ENCODE data around the gene FNIP1. TPM values are rescaled to one million over a fixed set of nuclear protein-coding genes. Genes with fewer than 3 reads are reported as not detected.

The FNIP1 gene
- total RNA-seq, 1 donor from 2014 or later: 28.5 TPM

GRCh38 chr5:131633830-131634229 is 163.0 kb downstream of the FNIP1 start:
- H3K4me1 ChIP-seq (ENCODE audit: insufficient read depth, low read length): peaks cover 12% of the 10 kb centered on the region
- no peak for FAIRE-seq
- no peaks in the 10 kb centered on the region for H3K9me3 ChIP-seq (ENCODE audit: insufficient read depth, low read depth, low read length)
- peaks cover 4% of the 10 kb centered on the region for H3K36me3 Mint-ChIP-seq (ENCODE audit: low read depth, unreplicated experiment)
- H3K36me3 ChIP-seq (ENCODE audit: insufficient read depth, low read length): no peaks in the 10 kb centered on the region
- peak overlapping the region; percentile 97 for H3K9ac ChIP-seq (ENCODE audit: low read length)
- peak overlapping the region; percentile 99 for H3K4me3 Mint-ChIP-seq (ENCODE audit: unreplicated experiment)
- peak overlapping the region; percentile 97 for H3K4me3 ChIP-seq (ENCODE audit: insufficient read depth, low read depth, low read length)
- H4K20me1 ChIP-seq (ENCODE audit: insufficient read depth, low read length): peaks cover 24% of the 10 kb centered on the region
- TF ChIP-seq EZH2 (IDR thresholded peaks at IDR 0.05; ENCODE audit: insufficient read depth, low read length): no peak
- no peak for TF ChIP-seq CTCF (IDR thresholded peaks at IDR 0.05; ENCODE audit: insufficient read depth, low read depth, low read length)
- H3K4me2 ChIP-seq (ENCODE audit: low read length): peak overlapping the region; percentile 94
- no peak for DNase-seq (ENCODE audit: low read depth)
- H3K4me1 Mint-ChIP-seq (ENCODE audit: low read depth, unreplicated experiment): peaks cover 10% of the 10 kb centered on the region
- no peaks in the 10 kb centered on the region for H3K9me3 Mint-ChIP-seq (ENCODE audit: unreplicated experiment)
- no peaks in the 10 kb centered on the region for H3K27me3 ChIP-seq (ENCODE audit: insufficient read depth, low read length)
- H3K27ac ChIP-seq (ENCODE audit: low read depth, low read length): no peak overlapping the region
- peak overlapping the region; percentile 99 for H3K27ac Mint-ChIP-seq (ENCODE audit: unreplicated experiment)
- H3K79me2 ChIP-seq (ENCODE audit: insufficient read depth, low read length): peaks cover 59% of the 10 kb centered on the region
- no peak overlapping the region for H2AFZ ChIP-seq (ENCODE audit: low read depth, low read length)
- no peaks in the 10 kb centered on the region for H3K27me3 Mint-ChIP-seq (ENCODE audit: low read depth, unreplicated experiment)

- Mint-ChIP-seq H3K9me3 (ENCODE audit: unreplicated experiment) (no peaks in the 10 kb centered on the region), H3K4me3 (ENCODE audit: unreplicated experiment) (no peak overlapping the region), H3K27ac (ENCODE audit: unreplicated experiment) (no peak overlapping the region), H3K36me3 (ENCODE audit: low read depth, unreplicated experiment) (peaks cover 5% of the 10 kb centered on the region), H3K4me1 (ENCODE audit: low read depth, unreplicated experiment) (peaks cover 16% of the 10 kb centered on the region), H3K27me3 (ENCODE audit: low read depth, unreplicated experiment) (no peaks in the 10 kb centered on the region)
- Histone ChIP-seq H3K27ac (ENCODE audit: low read depth, low read length) (no peak overlapping the region), H3K9me3 (ENCODE audit: insufficient read depth, low read depth, low read length) (no peaks in the 10 kb centered on the region), H3K79me2 (ENCODE audit: insufficient read depth, low read length) (peaks cover 88% of the 10 kb centered on the region), H3K4me1 (ENCODE audit: insufficient read depth, low read length) (peaks cover 6% of the 10 kb centered on the region), H3K9ac (ENCODE audit: low read length) (no peak overlapping the region), H4K20me1 (ENCODE audit: insufficient read depth, low read length) (peaks cover 24% of the 10 kb centered on the region), H3K4me2 (ENCODE audit: low read length) (no peak overlapping the region), H2AFZ (ENCODE audit: low read depth, low read length) (no peak overlapping the region), H3K27me3 (ENCODE audit: insufficient read depth, low read length) (no peaks in the 10 kb centered on the region), H3K36me3 (ENCODE audit: insufficient read depth, low read length) (no peaks in the 10 kb centered on the region), H3K4me3 (ENCODE audit: insufficient read depth, low read depth, low read length) (no peak overlapping the region)
- FAIRE-seq: no peak
- no peak for DNase-seq (ENCODE audit: low read depth)
- no peak for TF ChIP-seq EZH2 (IDR thresholded peaks at IDR 0.05; ENCODE audit: insufficient read depth, low read length)
- TF ChIP-seq CTCF (IDR thresholded peaks at IDR 0.05; ENCODE audit: insufficient read depth, low read depth, low read length): no peak
Observed at GRCh38 chr5:131630963-131631350, 165.9 kb downstream of the FNIP1 start.

- Mint-ChIP-seq H3K27me3 (ENCODE audit: low read depth, unreplicated experiment) (no peaks in the 10 kb centered on the region), H3K4me1 (ENCODE audit: low read depth, unreplicated experiment) (peaks cover 18% of the 10 kb centered on the region), H3K36me3 (ENCODE audit: low read depth, unreplicated experiment) (peaks cover 5% of the 10 kb centered on the region), H3K4me3 (ENCODE audit: unreplicated experiment) (no peak overlapping the region), H3K27ac (ENCODE audit: unreplicated experiment) (no peak overlapping the region), H3K9me3 (ENCODE audit: unreplicated experiment) (no peaks in the 10 kb centered on the region)
- Histone ChIP-seq H3K4me3 (ENCODE audit: insufficient read depth, low read depth, low read length) (no peak overlapping the region), H3K9me3 (ENCODE audit: insufficient read depth, low read depth, low read length) (no peaks in the 10 kb centered on the region), H3K9ac (ENCODE audit: low read length) (no peak overlapping the region), H3K4me2 (ENCODE audit: low read length) (no peak overlapping the region), H3K27me3 (ENCODE audit: insufficient read depth, low read length) (no peaks in the 10 kb centered on the region), H4K20me1 (ENCODE audit: insufficient read depth, low read length) (peaks cover 24% of the 10 kb centered on the region), H3K36me3 (ENCODE audit: insufficient read depth, low read length) (no peaks in the 10 kb centered on the region), H3K79me2 (ENCODE audit: insufficient read depth, low read length) (peaks cover 94% of the 10 kb centered on the region), H3K4me1 (ENCODE audit: insufficient read depth, low read length) (peaks cover 4% of the 10 kb centered on the region), H3K27ac (ENCODE audit: low read depth, low read length) (no peak overlapping the region), H2AFZ (ENCODE audit: low read depth, low read length) (no peak overlapping the region)
- no peak for FAIRE-seq
- DNase-seq (ENCODE audit: low read depth): no peak
- TF ChIP-seq EZH2 (IDR thresholded peaks at IDR 0.05; ENCODE audit: insufficient read depth, low read length) (no peak), CTCF (IDR thresholded peaks at IDR 0.05; ENCODE audit: insufficient read depth, low read depth, low read length) (no peak)
Observed at GRCh38 chr5:131630208-131630962, 166.4 kb downstream of the FNIP1 start.

All from astrocyte (in vitro differentiated cells and primary cell).